DMS153 treated with DMSO at 0.1 percent for 48 hours (cell line): ENCODE data around the gene JAKMIP3.

ENCODE experiments used
- DNase-seq: peaks from one replicate; lab custom pipeline; 2025; ENCODE audit not compliant: unreplicated experiment; lab: John Stamatoyannopoulos, UW

JAKMIP3 gene

GRCh38 chr10:132065491-132066105 lies at the start of gene JAKMIP3:
Gene JAKMIP3, plus strand, starts transcription at chr10:132065946. Its CDS starts 38,863 bp downstream, at chr10:132104809.
- no peak for DNase-seq

DNA sequence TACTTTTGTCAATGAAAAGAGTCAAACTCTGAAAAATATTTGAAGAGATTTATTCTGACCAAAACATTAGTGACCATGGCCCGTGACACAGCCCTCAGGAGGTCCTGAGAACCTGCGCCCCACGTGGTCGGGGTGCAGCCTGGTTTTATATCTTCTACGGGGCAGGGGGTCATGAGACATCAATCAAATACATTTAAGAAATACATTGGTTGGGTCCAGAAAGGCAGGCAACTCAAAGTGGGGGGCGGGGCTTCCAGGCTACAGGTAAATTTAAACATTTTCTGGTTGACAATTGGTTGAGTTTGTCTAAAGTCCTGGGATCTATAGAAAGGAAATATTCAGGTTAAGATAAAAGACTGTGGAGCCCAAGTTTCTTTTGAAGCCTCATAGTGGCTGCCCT lies 49.2 kb upstream of the JAKMIP3 start:
- DNase-seq: no peak

DNA sequence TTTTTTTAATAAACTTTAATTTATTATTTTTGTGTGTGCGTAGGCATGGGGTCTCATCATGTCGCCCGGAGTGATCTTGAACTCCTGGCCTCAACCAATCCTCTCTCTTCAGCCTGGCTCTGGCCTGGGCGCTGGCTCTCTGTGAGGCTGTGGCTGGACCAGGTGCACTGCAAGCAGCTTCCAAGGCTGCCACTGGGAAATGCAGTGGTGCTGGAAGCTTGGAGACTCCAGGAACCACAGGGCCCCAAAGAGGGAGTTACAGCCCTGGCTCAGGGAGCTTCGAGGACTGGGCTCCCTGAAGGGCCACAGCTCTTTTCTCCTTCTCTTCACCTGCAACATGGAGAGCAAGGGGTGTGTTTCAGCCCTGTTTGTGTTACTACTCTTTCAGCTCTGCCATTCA lies 47.3 kb upstream of the JAKMIP3 start:
- DNase-seq: no peak

GRCh38 chr10:132019366-132019765 lies 46.4 kb upstream of the JAKMIP3 start:
- DNase-seq: no peak

DNA sequence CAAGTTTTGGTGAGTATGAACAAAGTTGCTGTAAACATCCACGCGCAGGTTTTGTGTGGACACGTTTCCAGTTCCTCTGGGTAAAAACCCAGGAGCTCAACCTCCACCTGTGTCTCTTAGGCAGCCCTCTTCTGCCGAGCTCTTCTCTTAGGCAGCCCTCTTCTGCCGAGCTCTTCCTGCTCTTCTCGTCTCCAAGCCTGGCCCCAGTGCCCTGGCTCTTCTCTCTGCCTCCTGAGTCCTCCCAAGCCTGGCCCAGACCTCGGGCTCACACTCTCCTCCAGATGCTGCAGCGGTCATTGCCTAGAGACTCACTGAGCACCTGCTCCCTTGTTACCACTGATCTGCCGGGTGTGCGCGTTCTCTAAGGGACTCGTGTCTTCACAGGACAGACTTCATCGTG lies 45.3 kb upstream of the JAKMIP3 start:
- no peak for DNase-seq

GRCh38 chr10:132021046-132021445 lies 44.7 kb upstream of the JAKMIP3 start:
- DNase-seq: no peak

GRCh38 chr10:132021504-132022143 lies 44.1 kb upstream of the JAKMIP3 start:
- no peak for DNase-seq

- no peak for DNase-seq
Measured at GRCh38 chr10:132022241-132022640, 43.5 kb upstream of the JAKMIP3 start.

DNA sequence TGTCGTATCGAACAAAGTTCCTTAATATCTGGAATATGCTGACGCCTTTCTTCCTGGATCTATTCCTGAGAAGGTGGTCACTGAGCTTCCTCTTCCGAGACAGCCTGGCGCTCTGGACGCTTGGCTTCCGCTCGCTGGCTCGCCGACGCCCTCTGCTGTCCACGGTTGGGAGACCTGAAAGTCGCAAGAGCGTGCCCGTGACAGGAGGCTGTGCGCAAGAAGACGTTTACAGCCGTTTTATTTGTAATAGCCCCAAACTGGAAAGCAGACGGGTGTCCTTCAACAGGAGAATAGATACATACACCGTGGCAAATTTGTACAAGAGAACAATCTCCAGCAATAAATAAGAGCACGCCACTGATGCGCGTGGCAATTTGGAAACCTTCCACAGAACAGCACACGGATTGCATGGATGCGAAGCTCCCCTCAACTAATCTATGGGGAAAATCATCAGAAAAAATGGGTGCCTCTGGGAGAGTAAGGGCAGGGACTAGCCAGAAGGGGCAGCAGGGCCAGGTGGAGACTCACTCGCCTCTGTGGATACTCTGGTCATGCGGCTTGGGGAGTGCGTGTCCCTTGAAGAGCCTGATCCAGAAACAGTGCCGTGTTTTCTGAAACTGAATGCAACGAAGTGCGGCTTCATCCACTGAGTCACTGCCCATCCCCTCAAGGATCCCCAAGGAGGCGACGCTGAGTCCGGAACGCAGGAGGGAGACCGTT lies 42.5 kb upstream of the JAKMIP3 start:
- DNase-seq: peak; percentile 81

- no peak for DNase-seq
Measured at GRCh38 chr10:132027423-132027983, 38.2 kb upstream of the JAKMIP3 start.

DNA sequence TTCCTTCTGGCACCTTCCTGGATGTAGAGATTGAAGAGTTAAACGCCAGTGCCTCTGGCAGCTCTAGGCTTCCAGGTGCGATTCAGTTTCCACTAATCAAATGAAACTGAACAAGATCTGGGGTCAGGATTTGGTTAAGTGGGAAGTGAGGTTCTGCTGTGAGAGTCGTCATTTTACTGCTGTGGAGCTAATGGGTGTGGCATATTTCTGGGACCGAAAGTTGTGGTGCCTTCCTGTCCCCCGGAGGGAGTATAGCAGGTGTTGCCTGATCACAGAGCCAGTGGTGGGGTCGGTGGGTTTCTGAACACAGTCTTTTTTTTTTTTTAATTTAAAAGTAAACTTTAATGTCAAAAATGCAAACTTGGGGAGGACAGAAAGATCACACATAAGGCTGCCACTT lies 37.0 kb upstream of the JAKMIP3 start:
- no peak for DNase-seq

- DNase-seq: no peak
Measured at GRCh38 chr10:132030898-132031463, 34.8 kb upstream of the JAKMIP3 start.

DNA sequence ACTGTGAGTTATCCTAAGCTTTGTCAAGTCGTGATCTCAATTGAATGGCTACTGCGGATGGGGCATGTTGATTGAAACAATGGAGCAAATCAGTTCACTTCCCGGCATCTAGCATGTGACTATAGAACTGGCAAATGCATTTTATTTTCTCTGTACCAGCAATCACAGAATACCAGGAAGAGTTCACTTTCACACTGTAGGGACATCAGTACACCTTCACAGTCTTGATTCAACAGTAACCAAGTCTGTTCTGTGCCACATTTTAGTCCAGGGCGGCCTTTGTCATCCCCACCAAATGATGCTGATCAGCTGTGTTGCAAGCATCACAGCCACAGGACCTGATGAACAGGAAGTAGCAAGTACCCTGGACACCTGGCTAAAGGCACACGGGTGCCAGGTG lies 32.1 kb upstream of the JAKMIP3 start:
- DNase-seq: no peak

- DNase-seq: no peak
Measured at GRCh38 chr10:132035476-132035875, 30.3 kb upstream of the JAKMIP3 start.

DNA sequence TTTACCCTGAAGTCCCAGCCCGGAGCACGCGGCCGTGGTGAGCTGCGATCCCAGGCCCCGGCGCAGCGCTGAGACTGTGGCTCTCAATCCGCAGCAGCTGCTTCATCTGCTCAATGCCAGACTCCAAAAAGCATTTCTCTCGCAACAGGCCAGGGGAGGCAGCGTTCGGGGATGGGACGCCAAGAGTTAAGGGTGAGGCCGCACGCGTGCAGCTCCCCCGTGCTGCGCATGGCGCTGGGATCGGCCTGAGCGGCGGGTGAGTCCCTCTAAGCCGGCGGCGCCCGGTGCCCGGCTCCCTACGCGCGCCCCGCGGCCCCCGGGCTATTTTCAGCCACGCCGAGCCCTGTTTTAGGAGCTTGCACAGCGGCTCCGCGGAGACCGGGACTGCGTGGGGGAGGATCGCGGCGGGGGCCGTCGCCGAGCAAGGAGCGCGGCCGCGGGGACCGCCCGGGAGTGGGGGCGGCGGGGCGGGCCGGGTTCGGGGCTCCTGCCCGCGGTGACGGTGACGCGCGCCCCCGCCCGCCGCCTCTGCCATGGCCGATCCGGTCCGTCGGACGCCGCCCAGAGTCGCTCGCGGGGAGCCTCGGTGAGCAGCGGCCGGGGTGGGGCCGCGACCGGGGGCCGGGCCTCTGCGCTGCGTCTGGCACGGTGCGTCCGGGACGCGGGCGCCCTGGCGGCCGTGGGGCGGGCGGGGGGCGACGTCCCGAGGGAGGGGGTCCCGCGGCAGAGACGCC lies 29.4 kb upstream of the JAKMIP3 start:
- no peak for DNase-seq

- no peak for DNase-seq
Measured at GRCh38 chr10:132036887-132037675, 28.7 kb upstream of the JAKMIP3 start.

- no peak for DNase-seq
Measured at GRCh38 chr10:132037676-132037975, 28.1 kb upstream of the JAKMIP3 start.

DNA sequence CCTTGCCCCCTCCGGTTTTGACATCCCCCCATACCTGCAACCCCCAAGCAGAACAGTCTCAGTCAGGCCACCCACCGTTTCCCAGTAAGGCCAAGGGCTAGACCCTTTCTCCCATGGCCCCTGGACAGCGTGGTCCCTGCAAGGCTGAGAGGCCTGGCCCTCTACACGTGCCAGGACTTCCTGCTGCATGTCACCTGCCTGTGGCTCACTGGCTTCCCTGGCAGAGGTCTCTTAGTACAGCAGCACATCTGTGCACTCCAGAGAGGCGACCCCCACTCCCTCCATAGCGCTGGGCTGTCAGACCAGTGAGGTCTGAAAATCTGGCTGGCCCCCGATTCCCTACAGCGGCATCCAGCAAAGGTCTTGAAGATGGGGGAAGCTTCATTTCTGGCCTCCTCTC lies 26.4 kb upstream of the JAKMIP3 start:
- DNase-seq: no peak

DNA sequence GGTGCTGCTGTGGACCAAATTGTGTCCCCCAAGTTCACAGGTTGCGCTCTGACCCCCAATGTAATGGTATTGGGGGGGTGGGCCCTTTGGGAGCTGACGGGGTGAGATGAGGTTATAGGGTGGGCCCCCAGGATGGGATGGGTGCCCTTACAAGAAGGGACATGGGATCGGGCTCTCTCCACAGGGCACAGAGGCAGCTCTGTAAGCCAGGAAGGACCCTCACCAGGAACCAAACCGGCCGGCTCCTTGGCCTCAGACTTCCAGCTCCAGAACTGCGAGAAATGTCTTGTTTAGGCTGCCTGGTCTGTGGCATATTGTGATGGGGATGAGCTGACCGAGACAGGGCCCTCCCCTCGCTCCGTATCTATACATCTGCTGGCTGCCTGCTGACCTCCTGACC lies 25.7 kb upstream of the JAKMIP3 start:
- no peak for DNase-seq

DNA sequence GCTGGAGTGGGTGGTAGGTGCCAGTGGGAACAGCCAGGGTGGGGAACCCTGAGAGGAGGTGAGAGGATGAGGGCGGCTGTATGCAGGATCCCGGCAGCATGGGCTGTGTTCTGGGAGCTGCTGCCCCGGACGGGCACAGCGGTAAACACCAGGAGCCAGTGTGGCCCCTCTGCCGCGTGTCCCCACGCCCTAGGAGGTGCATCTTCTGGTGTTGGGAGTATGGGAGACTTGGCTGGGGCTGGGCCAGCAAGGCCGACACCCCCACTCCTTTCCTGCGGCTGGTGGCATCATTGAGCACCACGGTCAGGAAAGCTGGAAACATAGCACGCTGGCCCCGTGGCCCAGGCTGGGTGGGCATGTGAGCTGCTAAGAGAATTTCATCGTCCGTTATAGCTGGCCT lies 24.4 kb upstream of the JAKMIP3 start:
- DNase-seq: no peak
